HEK293 (cell line): Measurements from ENCODE around the gene ZNF488.

Source experiments
- CTCF ChIA-PET: fragments of 350-600 bp; formaldehyde crosslinking; extraction: SDS; loops from one replicate; lab custom pipeline; 2021; ENCODE audit warnings: antibody characterized with exemption; lab: Yijun Ruan, JAX
- POLR2A ChIA-PET: fragments of 300-600 bp; formaldehyde crosslinking; extraction: SDS; loops from one replicate; lab custom pipeline; 2020; ENCODE audit warnings: antibody characterized with exemption, inconsistent platforms; lab: Yijun Ruan, JAX
- H3K27ac ChIP-seq: fragments of 200-500 bp; sonication (Bioruptor generic); 2 replicates; pipeline ENCODE4 v1.5.1; 2014; ENCODE audit warnings: low read depth, low read length, control low read depth, inconsistent platforms; ENCODE audit errors: extremely low read depth
- H3K36me3 ChIP-seq, 2 experiments: fragments of 200-500 bp in 1 of 2; sonication (Bioruptor generic) in 1 of 2; 1 replicate in 1 of 2; 2 replicates in 1 of 2; pipeline ENCODE4 v1.5.1; 2014 to 2017; ENCODE audit warnings: inconsistent platforms in 2 of 2, low read length in 2 of 2; ENCODE audit not compliant: control insufficient read depth in 2 of 2, insufficient read depth in 1 of 2
- H3K4me1 ChIP-seq: fragments of 200-500 bp; sonication (Bioruptor generic); 2 replicates; pipeline ENCODE4 v1.5.1; 2014; ENCODE audit warnings: mild to moderate bottlenecking, low read length, inconsistent platforms; ENCODE audit not compliant: control insufficient read depth, insufficient read depth
- H3K4me3 ChIP-seq: 2 replicates; pipeline ENCODE4 v1.5.1; 2011; ENCODE audit warnings: low read depth, mild to moderate bottlenecking, control low read depth, low read length, moderate library complexity
- H3K9me3 ChIP-seq: fragments of 200-500 bp; sonication (Bioruptor generic); 2 replicates; pipeline ENCODE4 v1.5.1; 2014; ENCODE audit warnings: low read depth, low read length, inconsistent platforms; ENCODE audit not compliant: control insufficient read depth, insufficient read depth
- GLI2 ChIP-seq: fragments of 450-650 bp; formaldehyde crosslinking; IDR thresholded peaks from 2 replicates; pipeline ENCODE4; 2017; ENCODE audit warnings: missing biosample characterization, missing genetic modification characterization, low read depth, borderline replicate concordance
- HOXC10 ChIP-seq: sonication (generic); formaldehyde crosslinking; IDR thresholded peaks from 2 replicates; pipeline ENCODE4 v1.8.1; 2023; ENCODE audit warnings: mild to moderate bottlenecking, missing genetic modification reagents
- KLF17 ChIP-seq: fragments of 450-650 bp; formaldehyde crosslinking; IDR thresholded peaks from 2 replicates; pipeline ENCODE4 v1.5.1; 2016; ENCODE audit warnings: missing biosample characterization, missing genetic modification characterization
- SALL2 ChIP-seq: fragments of 450-650 bp; formaldehyde crosslinking; IDR thresholded peaks from 2 replicates; pipeline ENCODE4 v1.5.0; 2017; ENCODE audit warnings: missing biosample characterization, mild to moderate bottlenecking, missing genetic modification characterization, borderline replicate concordance
- SP2 ChIP-seq: fragments of 450-650 bp; formaldehyde crosslinking; IDR thresholded peaks from 2 replicates; pipeline ENCODE4 v1.5.1; 2016; ENCODE audit warnings: missing biosample characterization, missing genetic modification characterization
- YY1 ChIP-seq: fragments of 450-650 bp; formaldehyde crosslinking; IDR thresholded peaks from 2 replicates; pipeline ENCODE4 v1.5.1; 2018; ENCODE audit warnings: missing biosample characterization, missing genetic modification characterization
- ZNF132 ChIP-seq: fragments of 450-650 bp; formaldehyde crosslinking; IDR thresholded peaks from 2 replicates; pipeline ENCODE4 v1.5.1; 2017; ENCODE audit warnings: missing biosample characterization, missing genetic modification characterization, borderline replicate concordance
- ZNF138 ChIP-seq: fragments of 450-650 bp; formaldehyde crosslinking; IDR thresholded peaks from 2 replicates; pipeline ENCODE4 v1.5.1; 2016; ENCODE audit warnings: missing biosample characterization, missing genetic modification characterization, borderline replicate concordance
- ZNF174 ChIP-seq: fragments of 450-650 bp; formaldehyde crosslinking; IDR thresholded peaks from 2 replicates; pipeline ENCODE4 v1.5.0; 2017; ENCODE audit warnings: missing biosample characterization, mild to moderate bottlenecking, missing genetic modification characterization
- ZNF280D ChIP-seq: fragments of 450-650 bp; formaldehyde crosslinking; IDR thresholded peaks from 2 replicates; pipeline ENCODE4 v1.5.1; 2016; ENCODE audit warnings: missing biosample characterization, missing genetic modification characterization
- ZNF302 ChIP-seq: fragments of 450-650 bp; formaldehyde crosslinking; IDR thresholded peaks from 2 replicates; pipeline ENCODE4 v1.5.1; 2016; ENCODE audit warnings: missing biosample characterization, missing genetic modification characterization, low read depth
- ZNF354C ChIP-seq: fragments of 450-650 bp; formaldehyde crosslinking; IDR thresholded peaks from 2 replicates; pipeline ENCODE4 v1.5.1; 2016; ENCODE audit warnings: missing biosample characterization, missing genetic modification characterization, low read depth, borderline replicate concordance
- ZNF785 ChIP-seq: fragments of 450-650 bp; formaldehyde crosslinking; IDR thresholded peaks from 2 replicates; pipeline ENCODE4 v1.5.1; 2016; ENCODE audit warnings: missing biosample characterization, missing genetic modification characterization
- ZNF792 ChIP-seq: fragments of 450-650 bp; formaldehyde crosslinking; IDR thresholded peaks from 2 replicates; pipeline ENCODE4 v1.5.1; 2016; ENCODE audit warnings: missing biosample characterization, missing genetic modification characterization
- ZSCAN5A ChIP-seq: fragments of 450-650 bp; formaldehyde crosslinking; IDR thresholded peaks from 2 replicates; pipeline ENCODE4 v1.5.1; 2016; ENCODE audit warnings: missing biosample characterization, missing genetic modification characterization
- TF ChIP-seq, protein P1 (sequence below): fragments of 450-650 bp; formaldehyde crosslinking; IDR thresholded peaks from 2 replicates; pipeline ENCODE4 v1.5.1; 2017; ENCODE audit warnings: missing biosample characterization, mild to moderate bottlenecking, missing genetic modification characterization, moderate library complexity
- TF ChIP-seq, protein P2 (sequence below): fragments of 450-650 bp; formaldehyde crosslinking; IDR thresholded peaks from 2 replicates; pipeline ENCODE4 v1.5.1; 2016; ENCODE audit warnings: missing biosample characterization, missing genetic modification characterization, low read depth
- TF ChIP-seq, protein P3 (sequence below): fragments of 450-650 bp; formaldehyde crosslinking; IDR thresholded peaks from 2 replicates; pipeline ENCODE4 v1.5.1; 2016; ENCODE audit warnings: missing biosample characterization, missing genetic modification characterization

Gene ZNF488

DNA sequence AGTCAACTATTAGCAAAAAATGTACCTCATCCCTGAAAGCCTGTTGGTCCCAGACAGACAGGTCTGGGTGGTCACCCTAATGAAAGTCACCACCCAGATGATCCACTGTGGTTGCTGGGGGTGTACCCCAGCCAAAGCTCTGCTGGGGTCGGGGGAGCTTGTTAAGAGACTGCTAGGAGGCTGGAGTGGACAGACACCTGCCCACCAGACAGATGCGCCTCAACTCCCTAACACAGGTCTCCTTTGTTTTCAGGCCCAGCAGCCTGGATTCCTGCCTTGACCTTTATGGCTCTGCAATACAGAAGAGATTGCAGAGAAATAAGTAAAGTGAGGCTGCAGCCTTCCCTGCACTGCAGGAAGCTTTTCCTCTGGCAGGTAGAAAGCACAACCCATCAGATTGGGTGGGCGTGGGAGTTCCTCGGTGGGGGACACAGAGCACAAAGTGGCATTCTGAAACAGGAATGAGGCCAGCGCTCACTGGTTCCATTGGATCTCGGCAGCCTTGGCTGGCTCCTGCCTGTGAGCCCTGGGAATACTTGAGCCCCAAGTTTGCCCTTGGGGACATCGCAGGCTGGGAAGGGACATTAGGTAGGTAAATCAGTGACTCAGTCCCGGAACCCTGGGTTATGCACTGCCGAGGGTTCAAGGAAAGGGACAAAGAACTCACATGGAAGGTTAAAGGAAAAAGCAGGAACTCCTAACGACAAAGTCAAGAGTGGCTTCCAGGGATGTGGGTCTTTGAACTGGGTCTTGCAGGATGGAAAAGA, 18.0 kb upstream of the ZNF488 start:
- POLR2A ChIA-PET: interaction anchor here (3.4 kb wide), 1 partner anchor 18 kb away, joined by 14 read pairs; the partner anchor contains the start of gene ZNF488
- Histone ChIP-seq H3K27ac (no peak overlapping the region), H3K9me3 (no peaks in the 10 kb centered on the region), H3K36me3 (no peaks in the 10 kb centered on the region), H3K4me3 (no peak overlapping the region)
- TF ChIP-seq, protein P1, sequence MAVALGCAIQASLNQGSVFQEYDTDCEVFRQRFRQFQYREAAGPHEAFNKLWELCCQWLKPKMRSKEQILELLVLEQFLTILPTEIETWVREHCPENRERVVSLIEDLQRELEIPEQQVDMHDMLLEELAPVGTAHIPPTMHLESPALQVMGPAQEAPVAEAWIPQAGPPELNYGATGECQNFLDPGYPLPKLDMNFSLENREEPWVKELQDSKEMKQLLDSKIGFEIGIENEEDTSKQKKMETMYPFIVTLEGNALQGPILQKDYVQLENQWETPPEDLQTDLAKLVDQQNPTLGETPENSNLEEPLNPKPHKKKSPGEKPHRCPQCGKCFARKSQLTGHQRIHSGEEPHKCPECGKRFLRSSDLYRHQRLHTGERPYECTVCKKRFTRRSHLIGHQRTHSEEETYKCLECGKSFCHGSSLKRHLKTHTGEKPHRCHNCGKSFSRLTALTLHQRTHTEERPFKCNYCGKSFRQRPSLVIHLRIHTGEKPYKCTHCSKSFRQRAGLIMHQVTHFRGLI (tag by site-specific recombination): no peak
- TF ChIP-seq ZNF792 (tag by site-specific recombination): no peak
- TF ChIP-seq ZNF785 (tag by site-specific recombination): no peak
- TF ChIP-seq YY1: no peak
- TF ChIP-seq SALL2: no peak
- TF ChIP-seq ZNF138 (tag by site-specific recombination): no peak
- no peak for TF ChIP-seq GLI2 (tag by site-specific recombination)
- TF ChIP-seq, all 188 proteins: peak for 0
- H3K4me1 ChIP-seq: no peaks in the 10 kb centered on the region
- CTCF ChIA-PET: interaction anchor here (0.6 to 1.4 kb wide), 2 partner anchors 10 to 29 kb away, joined by 3 to 7 read pairs; no protein-coding TSS in a partner anchor

DNA sequence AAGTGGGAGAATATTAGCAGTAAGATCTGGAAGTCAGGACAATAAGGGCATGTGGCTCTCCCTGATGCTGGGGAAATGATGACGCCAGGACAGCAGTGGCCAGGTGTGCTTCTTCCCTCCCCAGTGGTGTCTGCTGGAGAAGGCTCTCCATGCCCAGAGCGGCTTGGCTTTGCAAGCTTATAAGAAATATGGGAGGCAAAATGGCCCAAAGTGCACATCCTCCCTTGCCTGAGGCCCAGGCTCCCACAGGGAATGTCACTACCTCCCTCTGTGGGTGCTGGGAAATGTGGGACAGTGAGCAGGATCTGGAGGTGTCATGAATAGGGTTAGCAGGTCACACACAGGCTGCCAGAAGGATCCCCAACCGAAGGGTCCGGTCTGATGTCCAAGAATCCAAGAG, 17.1 kb upstream of the ZNF488 start:
- POLR2A ChIA-PET: no interaction called here
- no peak for TF ChIP-seq HOXC10 (CRISPR knock-in tag)
- TF ChIP-seq ZNF132 (tag by site-specific recombination): no peak
- TF ChIP-seq ZNF174: no peak
- TF ChIP-seq, protein P2, sequence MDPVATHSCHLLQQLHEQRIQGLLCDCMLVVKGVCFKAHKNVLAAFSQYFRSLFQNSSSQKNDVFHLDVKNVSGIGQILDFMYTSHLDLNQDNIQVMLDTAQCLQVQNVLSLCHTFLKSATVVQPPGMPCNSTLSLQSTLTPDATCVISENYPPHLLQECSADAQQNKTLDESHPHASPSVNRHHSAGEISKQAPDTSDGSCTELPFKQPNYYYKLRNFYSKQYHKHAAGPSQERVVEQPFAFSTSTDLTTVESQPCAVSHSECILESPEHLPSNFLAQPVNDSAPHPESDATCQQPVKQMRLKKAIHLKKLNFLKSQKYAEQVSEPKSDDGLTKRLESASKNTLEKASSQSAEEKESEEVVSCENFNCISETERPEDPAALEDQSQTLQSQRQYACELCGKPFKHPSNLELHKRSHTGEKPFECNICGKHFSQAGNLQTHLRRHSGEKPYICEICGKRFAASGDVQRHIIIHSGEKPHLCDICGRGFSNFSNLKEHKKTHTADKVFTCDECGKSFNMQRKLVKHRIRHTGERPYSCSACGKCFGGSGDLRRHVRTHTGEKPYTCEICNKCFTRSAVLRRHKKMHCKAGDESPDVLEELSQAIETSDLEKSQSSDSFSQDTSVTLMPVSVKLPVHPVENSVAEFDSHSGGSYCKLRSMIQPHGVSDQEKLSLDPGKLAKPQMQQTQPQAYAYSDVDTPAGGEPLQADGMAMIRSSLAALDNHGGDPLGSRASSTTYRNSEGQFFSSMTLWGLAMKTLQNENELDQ: no peak
- TF ChIP-seq, protein P3, sequence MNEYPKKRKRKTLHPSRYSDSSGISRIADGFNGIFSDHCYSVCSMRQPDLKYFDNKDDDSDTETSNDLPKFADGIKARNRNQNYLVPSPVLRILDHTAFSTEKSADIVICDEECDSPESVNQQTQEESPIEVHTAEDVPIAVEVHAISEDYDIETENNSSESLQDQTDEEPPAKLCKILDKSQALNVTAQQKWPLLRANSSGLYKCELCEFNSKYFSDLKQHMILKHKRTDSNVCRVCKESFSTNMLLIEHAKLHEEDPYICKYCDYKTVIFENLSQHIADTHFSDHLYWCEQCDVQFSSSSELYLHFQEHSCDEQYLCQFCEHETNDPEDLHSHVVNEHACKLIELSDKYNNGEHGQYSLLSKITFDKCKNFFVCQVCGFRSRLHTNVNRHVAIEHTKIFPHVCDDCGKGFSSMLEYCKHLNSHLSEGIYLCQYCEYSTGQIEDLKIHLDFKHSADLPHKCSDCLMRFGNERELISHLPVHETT (tag by site-specific recombination): no peak
- no peak for TF ChIP-seq ZSCAN5A (tag by site-specific recombination)
- TF ChIP-seq SP2 (tag by site-specific recombination): no peak
- TF ChIP-seq KLF17: no peak
- TF ChIP-seq ZNF302 (tag by site-specific recombination): no peak
- no peak for TF ChIP-seq ZNF280D (tag by site-specific recombination)
- no peak for TF ChIP-seq ZNF354C (tag by site-specific recombination)
- TF ChIP-seq, all 188 proteins: peak for 0
- Histone ChIP-seq H3K4me1 (no peaks in the 10 kb centered on the region), H3K36me3 (no peaks in the 10 kb centered on the region), H3K4me3 (no peak overlapping the region), H3K9me3 (no peaks in the 10 kb centered on the region), H3K27ac (no peak overlapping the region)
- CTCF ChIA-PET: no interaction called here
